HepG2 (cell line): Measurements from ENCODE around the gene TGM1. TPM values are rescaled to one million over a fixed set of nuclear protein-coding genes. Genes with fewer than 3 reads are reported as not detected.
A peak's percentile ranks its signal among the peaks of the same experiment; 100 is the strongest.

ENCODE experiments used
- ATAC-seq: fragments of 200-7000 bp; cut with Tn5 transposase; 3 replicates; pipeline ENCODE4 v1.9.1; 2020; ENCODE audit warnings: mild to moderate bottlenecking, moderate library complexity
- BruUV-seq: library from RNA; stranded (reverse); fragments of 400-500 nt; replicated peaks from 2 replicates; lab custom pipeline; 2021; lab: Mats Ljungman, UMichigan
- CTCF ChIA-PET: fragments of 300-600 bp; formaldehyde crosslinking; extraction: SDS; loops from one replicate; lab custom pipeline; 2021; ENCODE audit warnings: low total read pairs, inconsistent platforms, low intra/inter-chr PET ratio; lab: Yijun Ruan, JAX
- POLR2A ChIA-PET: fragments of 350-600 bp; sonication (Branson Sonifier 250); formaldehyde crosslinking; loops from one replicate; lab custom pipeline; 2020; ENCODE audit warnings: antibody characterized with exemption, inconsistent platforms; lab: Yijun Ruan, JAX
- DNase-seq: peaks from one replicate; pipeline ENCODE4 v3.0.0-alpha.2; 2015; ENCODE audit warnings: low spot score
- FAIRE-seq: peaks from 3 replicates; lab custom pipeline; 2011; peaks lifted over from hg19 to GRCh38; lab: Jason Lieb, UNC
- H2AFZ ChIP-seq: one replicate; pipeline ENCODE4 v1.6.1; 2011; ENCODE audit warnings: low read length, inconsistent platforms
- H3K27ac ChIP-seq: fragments of 300-600 bp; 3 replicates; pipeline ENCODE4 v1.8.0; 2011; ENCODE audit warnings: mixed run types, mild to moderate bottlenecking, mixed read lengths, low read length, inconsistent platforms; ENCODE audit not compliant: insufficient read depth; ENCODE audit errors: extremely low read length
- H3K27me3 ChIP-seq, 2 experiments: fragments of 200-600 bp in 1 of 2; 2 replicates in 1 of 2; 3 replicates in 1 of 2; pipeline versions ENCODE4 v1.6.0 to v1.8.0; 2011; ENCODE audit warnings: low read length in 2 of 2, mild to moderate bottlenecking in 2 of 2, moderate library complexity in 2 of 2, inconsistent platforms in 1 of 2; ENCODE audit not compliant: insufficient read depth in 2 of 2, control insufficient read depth in 1 of 2
- H3K36me3 ChIP-seq, 2 experiments: fragments of 200-600 bp in 1 of 2; replicated peaks in 1 of 2; 2 replicates in 1 of 2; 3 replicates in 1 of 2; pipeline versions ENCODE4 v1.5.1 to v1.8.0; 2011; ENCODE audit warnings: low read length in 2 of 2, inconsistent platforms in 1 of 2; ENCODE audit not compliant: insufficient read depth in 2 of 2, control insufficient read depth in 1 of 2
- H3K4me1 ChIP-seq: 2 replicates; pipeline ENCODE4 v1.5.1; 2012; ENCODE audit warnings: low read length, inconsistent platforms; ENCODE audit not compliant: insufficient read depth
- H3K4me2 ChIP-seq: 2 replicates; pipeline ENCODE4 v1.6.0; 2011; ENCODE audit warnings: low read depth, low read length, inconsistent platforms
- H3K4me3 ChIP-seq, 3 experiments: fragments of 200-600 bp in 1 of 3; sonication (generic), shearing (Covaris generic) in 1 of 3; replicated peaks in 1 of 3; 2 replicates each; pipeline ENCODE4 v1.5.1; 2011 to 2016; ENCODE audit warnings: low read length in 3 of 3, inconsistent platforms in 2 of 3, low read depth in 2 of 3, mild to moderate bottlenecking in 2 of 3, control low read depth in 1 of 3, mixed read lengths in 1 of 3; ENCODE audit not compliant: insufficient read depth in 1 of 3
- H3K79me2 ChIP-seq: one replicate; pipeline ENCODE4 v1.6.1; 2011; ENCODE audit warnings: low read length, inconsistent platforms; ENCODE audit not compliant: insufficient read depth
- H3K9ac ChIP-seq: 2 replicates; pipeline ENCODE4 v1.6.0; 2011; ENCODE audit warnings: mild to moderate bottlenecking, low read depth, low read length, inconsistent platforms; ENCODE audit not compliant: insufficient read depth
- H3K9me3 ChIP-seq: 2 replicates; pipeline ENCODE4 v1.5.1; 2012; ENCODE audit warnings: mild to moderate bottlenecking, low read length
- H4K20me1 ChIP-seq: 2 replicates; pipeline ENCODE4 v1.6.0; 2011; ENCODE audit warnings: inconsistent platforms, mild to moderate bottlenecking, low read length, moderate library complexity; ENCODE audit not compliant: insufficient read depth
- AGO1 ChIP-seq: fragments of 200-400 bp; formaldehyde crosslinking; IDR thresholded peaks from 2 replicates; pipeline ENCODE4 v1.6.1; 2017; ENCODE audit warnings: mild to moderate bottlenecking, low read depth, low read length, moderate library complexity; ENCODE audit not compliant: poor library complexity, severe bottlenecking
- ELF1 ChIP-seq: sonication (generic); formaldehyde crosslinking; IDR thresholded peaks from 2 replicates; pipeline ENCODE4 v1.4.0; 2020; ENCODE audit warnings: missing genetic modification reagents
- ELF3 ChIP-seq: IDR thresholded peaks from 2 replicates; pipeline ENCODE4 v1.6.1; 2016; ENCODE audit warnings: missing genetic modification reagents, missing compliant biosample characterization
- HDAC6 ChIP-seq: fragments of 200-600 bp; sonication (generic); IDR thresholded peaks from 2 replicates; pipeline ENCODE4 v1.7.0; 2017; ENCODE audit warnings: mild to moderate bottlenecking, antibody characterized with exemption, low read length, low read depth
- IRF1 ChIP-seq: sonication (generic); formaldehyde crosslinking; IDR thresholded peaks from 2 replicates; pipeline ENCODE4 v1.4.0; 2020; ENCODE audit warnings: low read depth, mild to moderate bottlenecking, missing genetic modification reagents
- MZF1 ChIP-seq: sonication (generic); formaldehyde crosslinking; IDR thresholded peaks from 2 replicates; pipeline ENCODE4 v1.8.1; 2023; ENCODE audit warnings: mild to moderate bottlenecking, missing genetic modification reagents, borderline replicate concordance
- PTBP1 ChIP-seq: fragments of 200-400 bp; formaldehyde crosslinking; IDR thresholded peaks from 2 replicates; pipeline ENCODE4 v1.6.1; 2018; ENCODE audit warnings: low read length, low read depth; ENCODE audit not compliant: poor library complexity, severe bottlenecking
- SUZ12 ChIP-seq: fragments of 150-350 bp; IDR thresholded peaks from 2 replicates; pipeline ENCODE4 v1.6.1; 2014; ENCODE audit warnings: low read depth, low read length
- ZBTB3 ChIP-seq: sonication (generic); formaldehyde crosslinking; IDR thresholded peaks from 2 replicates; pipeline ENCODE4 v1.4.0; 2020; ENCODE audit warnings: low read depth, mild to moderate bottlenecking, moderate library complexity, missing genetic modification reagents, borderline replicate concordance
- ZC3H4 ChIP-seq: sonication (generic); formaldehyde crosslinking; IDR thresholded peaks from 2 replicates; pipeline ENCODE4 v1.4.0; 2020; ENCODE audit warnings: missing genetic modification reagents, borderline replicate concordance
- ZNF501 ChIP-seq: sonication (generic); formaldehyde crosslinking; IDR thresholded peaks from 2 replicates; pipeline ENCODE4 v1.5.1; 2020; ENCODE audit warnings: mild to moderate bottlenecking, moderate library complexity, missing genetic modification reagents
- ZNF562 ChIP-seq: sonication (generic); formaldehyde crosslinking; IDR thresholded peaks from 2 replicates; pipeline ENCODE4 v1.8.0; 2022; ENCODE audit warnings: missing genetic modification reagents, borderline replicate concordance
- ZNF652 ChIP-seq: IDR thresholded peaks from 2 replicates; pipeline ENCODE4 v1.6.1; 2016; ENCODE audit warnings: low read depth, borderline replicate concordance
- ZNF720 ChIP-seq: sonication (generic); formaldehyde crosslinking; IDR thresholded peaks from 2 replicates; pipeline ENCODE4 v1.4.0; 2020; ENCODE audit warnings: missing genetic modification reagents
- ZSCAN9 ChIP-seq: IDR thresholded peaks from 2 replicates; pipeline ENCODE4 v1.6.1; 2016; ENCODE audit warnings: borderline replicate concordance
- WGBS: methylation state at CpG from one replicate; pipeline ENCODE4 v1.1.6; 2017; ENCODE audit warnings: low lambda C conversion rate; 5-methylcytosine and 5-hydroxymethylcytosine counted together
- in situ Hi-C: cut with HindIII; loops from 2 replicates; pipeline ENCODE4 v1.10.0; 2017; ENCODE audit warnings: low pct_unique_long_range_greater_than_20kb; ENCODE audit not compliant: extremely low pct_ligation_motif_present
- intact Hi-C: fragments of 100-400 bp; cut with micrococcal nuclease; formaldehyde crosslinking; loops from one replicate; pipeline ENCODE4 v1.10.0; 2022; ENCODE audit not compliant: unreplicated experiment
- polyA plus RNA-seq, 8 experiments: library from polyadenylated mRNA; depleted of rRNA in 3 of 8; stranded (reverse) in 7 of 8; unstranded in 1 of 8; fragments of >200 nt; fragmentation: Illumina TruSeq in 4 of 8; extraction: Trizol in 4 of 8; gene quantifications; 2 replicates each; pipeline versions ENCODE4 v1.2.1 to v1.2.3, GENCODE V29; 2011 to 2016; ENCODE audit warnings: low read depth in 4 of 8, missing spikeins in 1 of 8, mixed read lengths in 1 of 8; ENCODE audit not compliant: insufficient read depth in 1 of 8
- total RNA-seq, 5 experiments: library from RNA; depleted of rRNA; stranded (reverse); fragments of >200 nt; fragmentation: Illumina TruSeq; extraction: Trizol; gene quantifications; 2 replicates each; pipeline ENCODE4 v1.2.3, GENCODE V29; 2016; ENCODE audit warnings: low read depth in 1 of 5
- TF ChIP-seq, protein P1 (sequence below): sonication (generic); formaldehyde crosslinking; IDR thresholded peaks from 2 replicates; pipeline ENCODE4 v1.4.0; 2020; ENCODE audit warnings: missing genetic modification reagents

The TGM1 gene
- total and polyA plus RNA-seq, 2 of the 13 experiments (the other 11 are each of a cell fraction or from before 2014, with no cell fraction given), result 3.2 to 10.6 TPM

GRCh38 chr14:24232645-24233537, 30.1 kb downstream of the TGM1 start, which contains the start of gene GMPR2:
Gene GMPR2 (plus strand): TSS chr14:24232929. CDS start chr14:24233254, 325 bp downstream.
- Histone ChIP-seq H3K9ac (peak within 1 kb of the TSS; percentile 91), H3K9me3 (no peaks in the 10 kb centered on the region), H3K4me3 (peak within 1 kb of the TSS; percentile 83 to 91 (median 85)), H4K20me1 (peaks cover 7% of the 10 kb centered on the region; the same call in 1 of the 2 replicates), H3K4me2 (peak within 1 kb of the TSS; percentile 96), H3K27me3 (peaks cover 0 to 4% of the 10 kb centered on the region in 2 experiments; a peak in 1 of 5 replicates), H2AFZ (peak within 1 kb of the TSS; percentile 97), H3K27ac (peak within 1 kb of the TSS; percentile 84), H3K36me3 (peaks cover 22 to 45% of the 10 kb centered on the region in 2 experiments), H3K79me2 (peaks cover 57% of the 10 kb centered on the region), H3K4me1 (peaks cover 44% of the 10 kb centered on the region)
- DNase-seq (no peak), ATAC-seq (peak; percentile 80), FAIRE-seq (peak; percentile 86)
- intact Hi-C loops, result loop anchor here (1.0 to 10.0 kb wide), 3 partner anchors 17 to 1192 kb away; partner anchors contain the start of genes IPO4 and MDP1
- TSS peak; percentile 70 for BruUV-seq
- WGBS, result 4% methylated on average over 35 of the region's 38 CpGs
- in situ Hi-C loops, result no loop called here
- ChIA-PET CTCF (interaction anchor here (2.6 kb wide), 1 partner anchor 17 kb away, joined by 7 read pairs; the partner anchor contains the start of gene MDP1), POLR2A (interaction anchor here (0.7 to 18.0 kb wide), 8 partner anchors 9 to 931 kb away, joined by 3 to 850 read pairs (median 14); partner anchors contain the start of genes CHMP4A, CIDEB, DHRS1 and LTB4R)
- TF ChIP-seq ELF3 (CRISPR knock-in tag) (peak; percentile 71), IRF1 (CRISPR knock-in tag) (0 out of 2 replicates have a peak, but pooled peaks have one; percentile 62), ZNF562 (CRISPR knock-in tag) (no peak), SUZ12 (no peak), PTBP1 (no peak), MZF1 (CRISPR knock-in tag) (peak; percentile 53; the same call in 1 of the 2 replicates), HDAC6 (no peak), ZNF501 (CRISPR knock-in tag) (peak; percentile 85), ZSCAN9 (CRISPR knock-in tag) (peak; percentile 81; the same call in 1 of the 2 replicates), AGO1 (no peak), ELF1 (CRISPR knock-in tag) (peak; percentile 75), ZNF652 (0 out of 2 replicates have a peak, but pooled peaks have one; percentile 28), ZNF720 (no peak), ZBTB3 (CRISPR knock-in tag) (no peak; the same call in 1 of the 2 replicates), ZC3H4 (CRISPR knock-in tag) (peak; percentile 64; the same call in 1 of the 2 replicates)
- TF ChIP-seq, protein P1, sequence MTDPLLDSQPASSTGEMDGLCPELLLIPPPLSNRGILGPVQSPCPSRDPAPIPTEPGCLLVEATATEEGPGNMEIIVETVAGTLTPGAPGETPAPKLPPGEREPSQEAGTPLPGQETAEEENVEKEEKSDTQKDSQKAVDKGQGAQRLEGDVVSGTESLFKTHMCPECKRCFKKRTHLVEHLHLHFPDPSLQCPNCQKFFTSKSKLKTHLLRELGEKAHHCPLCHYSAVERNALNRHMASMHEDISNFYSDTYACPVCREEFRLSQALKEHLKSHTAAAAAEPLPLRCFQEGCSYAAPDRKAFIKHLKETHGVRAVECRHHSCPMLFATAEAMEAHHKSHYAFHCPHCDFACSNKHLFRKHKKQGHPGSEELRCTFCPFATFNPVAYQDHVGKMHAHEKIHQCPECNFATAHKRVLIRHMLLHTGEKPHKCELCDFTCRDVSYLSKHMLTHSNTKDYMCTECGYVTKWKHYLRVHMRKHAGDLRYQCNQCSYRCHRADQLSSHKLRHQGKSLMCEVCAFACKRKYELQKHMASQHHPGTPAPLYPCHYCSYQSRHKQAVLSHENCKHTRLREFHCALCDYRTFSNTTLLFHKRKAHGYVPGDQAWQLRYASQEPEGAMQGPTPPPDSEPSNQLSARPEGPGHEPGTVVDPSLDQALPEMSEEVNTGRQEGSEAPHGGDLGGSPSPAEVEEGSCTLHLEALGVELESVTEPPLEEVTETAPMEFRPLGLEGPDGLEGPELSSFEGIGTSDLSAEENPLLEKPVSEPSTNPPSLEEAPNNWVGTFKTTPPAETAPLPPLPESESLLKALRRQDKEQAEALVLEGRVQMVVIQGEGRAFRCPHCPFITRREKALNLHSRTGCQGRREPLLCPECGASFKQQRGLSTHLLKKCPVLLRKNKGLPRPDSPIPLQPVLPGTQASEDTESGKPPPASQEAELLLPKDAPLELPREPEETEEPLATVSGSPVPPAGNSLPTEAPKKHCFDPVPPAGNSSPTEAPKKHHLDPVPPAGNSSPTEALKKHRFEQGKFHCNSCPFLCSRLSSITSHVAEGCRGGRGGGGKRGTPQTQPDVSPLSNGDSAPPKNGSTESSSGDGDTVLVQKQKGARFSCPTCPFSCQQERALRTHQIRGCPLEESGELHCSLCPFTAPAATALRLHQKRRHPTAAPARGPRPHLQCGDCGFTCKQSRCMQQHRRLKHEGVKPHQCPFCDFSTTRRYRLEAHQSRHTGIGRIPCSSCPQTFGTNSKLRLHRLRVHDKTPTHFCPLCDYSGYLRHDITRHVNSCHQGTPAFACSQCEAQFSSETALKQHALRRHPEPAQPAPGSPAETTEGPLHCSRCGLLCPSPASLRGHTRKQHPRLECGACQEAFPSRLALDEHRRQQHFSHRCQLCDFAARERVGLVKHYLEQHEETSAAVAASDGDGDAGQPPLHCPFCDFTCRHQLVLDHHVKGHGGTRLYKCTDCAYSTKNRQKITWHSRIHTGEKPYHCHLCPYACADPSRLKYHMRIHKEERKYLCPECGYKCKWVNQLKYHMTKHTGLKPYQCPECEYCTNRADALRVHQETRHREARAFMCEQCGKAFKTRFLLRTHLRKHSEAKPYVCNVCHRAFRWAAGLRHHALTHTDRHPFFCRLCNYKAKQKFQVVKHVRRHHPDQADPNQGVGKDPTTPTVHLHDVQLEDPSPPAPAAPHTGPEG (CRISPR knock-in tag), result peak; percentile 80
